Subcutaneous adipose tissue (tissue), 4 donors: Measurements from ENCODE around the gene SLC25A22. TPM values are rescaled to one million over a fixed set of nuclear protein-coding genes. Genes with fewer than 3 reads are reported as not detected.

Source experiments
- total RNA-seq, 4 donors: library from RNA; depleted of rRNA; stranded (reverse); fragments of >200 nt; gene quantifications; one replicate each; pipeline ENCODE4 v1.1.0, GENCODE V29; 2016
- TF ChIP-seq, protein P1 (sequence below): fragments of 450-650 bp; IDR thresholded peaks from one replicate; pipeline ENCODE4 v1.5.1; 2016; ENCODE audit warnings: low read depth, mild to moderate bottlenecking, control low read depth, antibody characterized with exemption, moderate library complexity

The SLC25A22 gene
- total RNA-seq, 4 donors from 2014 or later = 2.5 to 12.8 (median 3.7) TPM

DNA sequence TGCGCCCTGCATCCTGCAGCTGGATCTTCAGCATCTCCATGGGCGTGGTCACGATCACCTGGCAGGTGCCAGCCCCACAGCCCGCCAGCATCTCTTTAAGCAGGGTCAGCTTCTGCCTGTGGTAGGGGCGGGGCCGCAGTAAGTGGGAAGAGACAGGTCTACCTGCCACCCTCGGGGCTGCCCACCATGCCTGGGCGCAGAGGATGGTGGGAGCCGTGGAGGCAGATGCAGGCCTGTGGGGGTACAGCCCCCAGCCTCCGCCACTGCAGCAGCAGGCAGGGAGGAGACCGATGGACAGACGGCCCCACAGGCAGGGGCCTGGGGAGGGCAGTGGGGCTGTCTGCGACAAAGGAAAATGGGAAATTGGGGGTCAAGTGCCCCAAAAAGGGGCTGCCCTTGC, 5.2 kb downstream of the SLC25A22 start:
- TF ChIP-seq, protein P1, sequence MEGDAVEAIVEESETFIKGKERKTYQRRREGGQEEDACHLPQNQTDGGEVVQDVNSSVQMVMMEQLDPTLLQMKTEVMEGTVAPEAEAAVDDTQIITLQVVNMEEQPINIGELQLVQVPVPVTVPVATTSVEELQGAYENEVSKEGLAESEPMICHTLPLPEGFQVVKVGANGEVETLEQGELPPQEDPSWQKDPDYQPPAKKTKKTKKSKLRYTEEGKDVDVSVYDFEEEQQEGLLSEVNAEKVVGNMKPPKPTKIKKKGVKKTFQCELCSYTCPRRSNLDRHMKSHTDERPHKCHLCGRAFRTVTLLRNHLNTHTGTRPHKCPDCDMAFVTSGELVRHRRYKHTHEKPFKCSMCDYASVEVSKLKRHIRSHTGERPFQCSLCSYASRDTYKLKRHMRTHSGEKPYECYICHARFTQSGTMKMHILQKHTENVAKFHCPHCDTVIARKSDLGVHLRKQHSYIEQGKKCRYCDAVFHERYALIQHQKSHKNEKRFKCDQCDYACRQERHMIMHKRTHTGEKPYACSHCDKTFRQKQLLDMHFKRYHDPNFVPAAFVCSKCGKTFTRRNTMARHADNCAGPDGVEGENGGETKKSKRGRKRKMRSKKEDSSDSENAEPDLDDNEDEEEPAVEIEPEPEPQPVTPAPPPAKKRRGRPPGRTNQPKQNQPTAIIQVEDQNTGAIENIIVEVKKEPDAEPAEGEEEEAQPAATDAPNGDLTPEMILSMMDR = no peak

DNA sequence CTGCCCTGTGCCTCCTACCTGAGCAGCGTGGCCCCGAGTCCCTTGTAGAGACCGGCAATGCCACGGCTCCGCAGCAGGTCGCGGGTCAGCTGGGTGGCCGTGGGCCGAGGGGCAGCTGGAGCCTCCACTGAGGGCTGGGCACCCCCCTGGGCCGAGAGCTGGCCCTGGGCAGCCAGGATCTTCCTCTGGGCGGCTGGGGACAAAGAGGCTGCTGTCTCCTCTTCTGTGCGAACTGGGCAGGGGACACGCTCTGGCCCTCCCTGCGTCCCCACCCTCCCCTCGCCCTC, 5.6 kb downstream of the SLC25A22 start:
- TF ChIP-seq, protein P1 = no peak

DNA sequence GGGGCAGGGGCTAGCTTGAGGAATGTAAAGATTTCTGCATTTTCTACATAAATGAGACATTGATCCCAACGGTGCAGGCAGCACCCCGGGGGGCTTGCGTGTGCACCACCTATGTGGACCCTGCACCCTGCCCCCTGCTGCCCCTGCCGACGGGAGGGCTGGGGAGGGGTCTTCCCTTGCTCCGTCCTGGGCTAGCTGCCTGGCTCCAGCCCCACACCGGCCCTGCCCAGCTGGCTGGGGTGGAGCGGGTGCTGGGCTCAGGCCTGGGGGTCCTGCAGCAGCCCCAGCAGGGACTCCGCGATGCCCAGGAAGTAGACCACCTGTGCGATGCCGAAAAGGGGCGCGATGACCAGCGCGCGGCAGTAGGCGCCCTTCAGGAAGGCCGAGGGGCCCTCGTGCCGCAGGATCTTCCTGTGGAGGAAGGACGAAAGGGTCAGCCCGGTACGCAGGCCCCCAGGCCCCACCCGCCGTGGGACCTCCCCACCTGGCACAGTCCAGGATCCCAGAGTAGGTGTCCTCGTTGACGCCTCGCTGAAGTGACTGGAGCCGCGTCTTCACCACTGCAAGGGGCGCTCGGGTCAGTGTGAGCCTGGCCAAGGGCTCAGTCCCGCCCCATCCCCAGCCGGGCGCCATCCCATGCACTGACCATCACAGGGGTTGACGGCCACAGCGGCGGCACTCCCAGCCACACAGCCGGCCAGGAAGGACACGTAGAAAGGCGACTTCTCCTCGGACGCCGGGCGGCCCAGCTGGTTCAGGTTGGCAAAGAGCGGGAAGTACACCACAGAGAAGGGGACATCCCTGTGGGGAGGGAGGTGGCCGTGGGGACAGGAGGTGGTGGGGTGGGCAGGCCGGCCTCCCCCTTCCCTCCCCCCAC, 6.2 kb downstream of the SLC25A22 start:
- TF ChIP-seq, protein P1 = no peak

DNA sequence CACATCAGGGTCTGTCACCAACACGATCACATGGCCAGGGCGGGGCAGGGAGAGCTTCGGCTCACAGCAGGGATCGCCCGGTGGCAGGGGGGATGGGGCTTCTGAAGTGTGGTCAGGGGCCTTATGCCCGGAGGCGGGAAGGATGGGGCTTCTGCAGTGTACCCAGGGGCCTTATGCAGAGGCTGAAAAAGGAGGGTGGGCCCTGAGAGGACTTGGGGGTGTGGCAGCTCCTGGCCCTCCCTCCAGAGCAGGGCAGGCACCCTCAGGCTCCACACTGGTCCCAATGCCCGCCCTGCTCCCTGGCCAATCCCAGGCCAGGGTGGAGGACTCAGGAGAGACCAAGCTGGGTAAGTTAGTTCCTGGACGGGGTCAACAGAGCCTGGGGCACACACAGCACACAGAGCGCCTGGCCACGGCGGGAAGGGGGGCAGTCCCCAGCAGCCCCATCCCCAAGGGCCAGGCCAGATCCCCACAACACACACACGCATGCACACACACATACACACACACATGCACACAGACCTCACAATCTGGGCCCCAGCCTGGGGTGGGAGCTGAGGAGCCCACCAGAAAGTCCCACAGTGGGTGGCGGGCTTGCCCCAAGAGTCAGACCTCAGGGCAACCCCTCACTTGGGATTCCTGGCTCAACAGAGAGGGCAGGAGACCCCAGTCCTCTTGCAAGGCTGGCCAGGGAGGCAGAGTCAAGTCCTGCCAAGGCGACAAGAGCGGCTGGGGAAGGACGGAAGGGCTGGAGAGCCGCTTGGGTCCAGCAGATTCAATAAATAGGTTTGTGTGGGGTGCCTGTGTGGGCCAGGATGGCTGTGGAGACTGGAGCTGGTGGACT, 7.1 kb downstream of the SLC25A22 start:
- TF ChIP-seq, protein P1 = no peak

DNA sequence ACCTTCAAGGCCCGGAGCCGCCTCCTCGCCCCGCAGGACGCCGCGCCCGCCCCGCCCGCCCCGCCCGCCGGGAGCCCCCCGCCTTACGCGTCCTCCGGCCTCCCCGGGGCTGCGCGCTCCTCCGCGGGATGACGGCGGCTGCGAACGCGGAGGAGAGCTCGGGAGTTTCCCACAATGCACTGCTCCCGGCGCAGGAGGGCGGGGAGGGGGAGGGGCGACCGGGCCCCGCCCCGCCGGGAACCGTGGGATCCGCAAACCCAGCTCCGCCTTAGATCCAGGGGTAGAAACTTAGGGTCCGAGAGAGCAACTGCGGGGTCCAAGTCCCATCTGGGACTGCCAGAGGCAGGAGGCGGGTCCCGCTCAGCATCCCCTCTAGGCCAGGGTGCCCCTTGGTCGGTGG, 8.1 kb downstream of the SLC25A22 start, which contains the start of gene CEND1:
CEND1 (minus strand) TSS at position 148 of the 400 bp plus-strand sequence. CDS start 1,514 bp downstream, outside the sequence.
- TF ChIP-seq, protein P1 = no peak

DNA sequence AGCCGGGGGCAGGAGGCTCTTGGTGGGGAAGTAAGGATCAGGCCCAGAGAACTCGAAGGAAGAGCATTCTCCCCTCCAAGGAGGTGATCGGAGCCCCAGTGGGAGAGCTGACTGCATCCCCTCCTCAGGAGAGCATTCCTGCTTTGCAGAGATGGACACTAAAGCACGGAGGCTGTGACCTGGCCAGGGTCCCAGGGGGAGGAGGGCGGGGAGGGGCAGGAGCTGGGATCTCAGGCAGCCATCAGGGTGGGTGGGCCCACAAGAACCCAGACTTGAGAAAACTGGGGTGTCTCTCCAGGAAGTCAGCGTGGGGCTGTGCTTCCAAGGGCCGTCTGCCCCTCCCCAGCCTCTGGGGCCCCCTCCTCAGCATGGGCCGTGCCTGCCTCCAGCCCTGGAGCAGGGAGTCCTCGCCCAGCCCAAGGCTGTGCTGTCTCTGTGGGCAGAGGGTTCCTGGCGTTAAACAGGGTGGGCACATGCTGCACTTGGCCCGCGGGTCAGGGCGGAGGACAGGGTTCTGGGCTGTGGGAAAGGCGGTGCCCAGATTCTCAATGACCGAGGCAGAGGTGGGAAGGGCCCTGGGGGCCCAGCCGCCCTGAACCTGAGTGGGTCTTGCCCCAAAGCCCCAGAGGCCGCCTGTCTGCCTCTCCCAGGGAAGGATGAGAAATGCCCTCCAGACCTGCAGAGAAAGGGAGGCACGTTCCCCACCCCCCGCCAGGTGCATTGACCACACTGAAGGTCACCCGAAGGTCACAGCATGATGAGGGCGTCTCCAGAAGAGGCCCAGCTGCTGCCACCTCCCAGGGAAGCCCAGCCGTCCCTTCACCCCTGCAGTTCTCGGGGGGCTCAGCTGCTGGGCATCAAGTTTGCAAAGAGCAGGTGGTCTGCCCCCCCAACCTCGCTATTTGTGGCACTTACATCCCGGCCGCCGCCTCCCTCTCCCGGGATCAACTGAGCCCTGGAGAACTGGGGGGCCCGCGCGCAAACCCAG, 8.8 kb downstream of the SLC25A22 start:
- TF ChIP-seq, protein P1 = no peak
